Kidney (tissue), 14 donors: Measurements from ENCODE around the gene MAD1L1. TPM values are rescaled to one million over a fixed set of nuclear protein-coding genes. Genes with fewer than 3 reads are reported as not detected.

ENCODE experiments used
- DNase-seq, 5 donors: peaks; one replicate each; pipeline ENCODE4 v3.0.0-alpha.2; 2013 to 2020
- FAIRE-seq: peaks from 2 replicates; lab custom pipeline; 2012; peaks lifted over from hg19 to GRCh38; lab: Jason Lieb, UNC
- H3K27ac ChIP-seq, 2 donors: one replicate each; pipeline ENCODE4 v1.7.0; 2013; ENCODE audit warnings: low read depth in 2 of 2, low read length in 2 of 2, inconsistent platforms in 1 of 2
- H3K27me3 ChIP-seq: one replicate; pipeline ENCODE4 v1.7.1; 2013; ENCODE audit warnings: low read length, inconsistent platforms; ENCODE audit not compliant: control insufficient read depth, insufficient read depth
- H3K36me3 ChIP-seq, 3 donors: one replicate each; pipeline versions ENCODE4 v1.7.0 to v1.7.1; 2013; ENCODE audit warnings: low read length in 3 of 3, control low read depth in 1 of 3, inconsistent platforms in 1 of 3; ENCODE audit not compliant: insufficient read depth in 3 of 3, control insufficient read depth in 2 of 3
- H3K4me1 ChIP-seq, 3 donors: one replicate each; pipeline versions ENCODE4 v1.7.0 to v1.7.1; 2013; ENCODE audit warnings: low read length in 3 of 3, inconsistent platforms in 1 of 3, low read depth in 1 of 3; ENCODE audit not compliant: control insufficient read depth in 2 of 3, insufficient read depth in 2 of 3
- H3K4me3 ChIP-seq, 3 donors: one replicate each; pipeline versions ENCODE4 v1.7.0 to v1.8.1; 2013; ENCODE audit warnings: low read length in 3 of 3, control low read depth in 1 of 3, inconsistent platforms in 1 of 3
- H3K9ac ChIP-seq, 3 donors: one replicate each; pipeline versions ENCODE4 v1.7.0 to v1.7.1; 2013; ENCODE audit warnings: low read length in 3 of 3, control low read depth in 1 of 3, inconsistent platforms in 1 of 3
- H3K9me3 ChIP-seq, 3 donors: one replicate each; pipeline versions ENCODE4 v1.7.0 to v1.7.1; 2013; ENCODE audit warnings: low read length in 3 of 3, control low read depth in 1 of 3, inconsistent platforms in 1 of 3; ENCODE audit not compliant: control insufficient read depth in 2 of 3, insufficient read depth in 1 of 3
- intact Hi-C: fragments of 100-400 bp; cut with DNase I; formaldehyde crosslinking; loops from one replicate; pipeline ENCODE4 v1.11.1; 2022
- microRNA-seq: library from miRNA; unstranded; fragments of <30 nt; microRNA quantifications from one replicate; pipeline ENCODE4 v1.2.0, GENCODE V29; 2020
- polyA plus RNA-seq: library from polyadenylated mRNA; stranded (reverse); fragments of 350-450 nt; fragmentation: Illumina TruSeq; extraction: RNeasy Lipid Tissue Mini Kit (QIAGEN cat#74804); gene quantifications from one replicate; pipeline ENCODE4 v1.2.3, GENCODE V29; 2014; ENCODE audit warnings: low read depth, low replicate concordance; ENCODE audit not compliant: insufficient read depth
- total RNA-seq: library from RNA; stranded (reverse); fragmentation: NEBNext Ultra II Directional; extraction: Animal tissue kit (Norgen Biotek cat#: 25700); gene quantifications from one replicate; pipeline ENCODE4 v1.2.1, GENCODE V29; 2021
- TF ChIP-seq, protein P1 (sequence below): IDR thresholded peaks from 3 replicates; pipeline ENCODE4 v1.5.1; 2012; ENCODE audit warnings: mild to moderate bottlenecking, moderate library complexity, borderline replicate concordance; ENCODE audit not compliant: insufficient read depth; ENCODE audit errors: extremely low read depth
- donor health status: control.
- donor health status: control.
- donor health status: control.
- donor health status: control.
- donor health status: control.
- donor health status: DM: yes; HTN: yes; CAD: no.
- donor health status: Normal renal cell carcinoma (clear cell type).

MAD1L1 gene
- total and polyA plus RNA-seq, 2 donors from 2014 or later: 33.2 to 45.2 TPM

DNA sequence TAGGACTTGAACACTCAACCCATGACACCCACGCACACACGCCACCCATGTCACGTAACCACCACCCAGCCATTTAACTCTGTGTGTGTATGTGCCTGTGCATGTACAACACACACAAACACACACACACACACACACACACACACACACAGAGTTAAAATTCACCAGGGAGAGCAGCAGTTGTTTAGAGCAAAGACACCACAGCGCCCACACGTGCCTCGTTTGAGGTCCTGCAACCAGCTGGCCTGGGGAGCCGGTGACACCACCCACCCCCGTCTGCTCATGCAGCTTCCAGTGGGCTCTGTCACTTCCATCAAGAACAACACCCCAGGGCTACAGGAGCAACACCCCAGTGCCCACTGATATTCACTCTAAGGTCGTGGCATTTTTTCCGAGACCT, 465.2 kb downstream of the MAD1L1 start:
- no peak overlapping the region for H3K27ac ChIP-seq
- FAIRE-seq: no peak
- intact Hi-C loops: no loop called here

More for the DNA sequence above, 465.2 kb downstream of the MAD1L1 start:
- Histone ChIP-seq H3K4me3 (no peak overlapping the region), H3K27me3 (no peaks in the 10 kb centered on the region), H3K4me1 (no peaks in the 10 kb centered on the region), H3K9ac (no peak overlapping the region), H3K9me3 (peaks cover 0 to 5% (median 3%) of the 10 kb centered on the region in 3 donors), H3K36me3 (no peaks in the 10 kb centered on the region)
- DNase-seq: peak in 1 of 5 donors; percentile 24
- TF ChIP-seq, protein P1, sequence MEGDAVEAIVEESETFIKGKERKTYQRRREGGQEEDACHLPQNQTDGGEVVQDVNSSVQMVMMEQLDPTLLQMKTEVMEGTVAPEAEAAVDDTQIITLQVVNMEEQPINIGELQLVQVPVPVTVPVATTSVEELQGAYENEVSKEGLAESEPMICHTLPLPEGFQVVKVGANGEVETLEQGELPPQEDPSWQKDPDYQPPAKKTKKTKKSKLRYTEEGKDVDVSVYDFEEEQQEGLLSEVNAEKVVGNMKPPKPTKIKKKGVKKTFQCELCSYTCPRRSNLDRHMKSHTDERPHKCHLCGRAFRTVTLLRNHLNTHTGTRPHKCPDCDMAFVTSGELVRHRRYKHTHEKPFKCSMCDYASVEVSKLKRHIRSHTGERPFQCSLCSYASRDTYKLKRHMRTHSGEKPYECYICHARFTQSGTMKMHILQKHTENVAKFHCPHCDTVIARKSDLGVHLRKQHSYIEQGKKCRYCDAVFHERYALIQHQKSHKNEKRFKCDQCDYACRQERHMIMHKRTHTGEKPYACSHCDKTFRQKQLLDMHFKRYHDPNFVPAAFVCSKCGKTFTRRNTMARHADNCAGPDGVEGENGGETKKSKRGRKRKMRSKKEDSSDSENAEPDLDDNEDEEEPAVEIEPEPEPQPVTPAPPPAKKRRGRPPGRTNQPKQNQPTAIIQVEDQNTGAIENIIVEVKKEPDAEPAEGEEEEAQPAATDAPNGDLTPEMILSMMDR: no peak

Small RNAs within 50 kb of the gene (microRNA-seq; reads per million reads assigned to microRNA genes)
- gene MIR4655 (not detected), gene MIR6836 (not detected)

Other genes starting within 250 kb of the MAD1L1 start
- 25.6 TPM for gene MRM2, start 9.3 kb upstream of the MAD1L1 start, total RNA-seq
- 25.6 TPM for gene MRM2, start 9.3 kb upstream of the MAD1L1 start, polyA plus RNA-seq
- gene NUDT1, start 9.3 kb upstream of the MAD1L1 start, total RNA-seq: 9.3 TPM
- 12.1 TPM for gene NUDT1, start 9.3 kb upstream of the MAD1L1 start, polyA plus RNA-seq
- gene SNX8, start 81.5 kb upstream of the MAD1L1 start, total RNA-seq: 38.6 TPM
- gene SNX8, start 81.5 kb upstream of the MAD1L1 start, polyA plus RNA-seq: 28.7 TPM
- gene EIF3B, start 121.9 kb upstream of the MAD1L1 start, total RNA-seq: 107 TPM
- gene EIF3B, start 121.9 kb upstream of the MAD1L1 start, polyA plus RNA-seq: 65.5 TPM
- gene CHST12, start 170.7 kb upstream of the MAD1L1 start, total RNA-seq: 25.6 TPM
- gene CHST12, start 170.7 kb upstream of the MAD1L1 start, polyA plus RNA-seq: 16.3 TPM
- gene GRIFIN, start 243.5 kb upstream of the MAD1L1 start, total RNA-seq: not detected
- not detected for gene GRIFIN, start 243.5 kb upstream of the MAD1L1 start, polyA plus RNA-seq